Calu3 (cell line): ENCODE results near the gene ASCC2. TPM values are rescaled to one million over a fixed set of nuclear protein-coding genes. Genes with fewer than 3 reads are reported as not detected.
"Not testable (repeated sequence)": the region's sequence is repeated elsewhere in the genome, so short reads cannot be mapped to it uniquely, and the experiment has no call there.

ENCODE experiments used
- BruUV-seq: library from RNA; stranded (reverse); fragments of 400-500 nt; replicated peaks from 2 replicates; lab custom pipeline; 2021; lab: Mats Ljungman, UMichigan
- CTCF ChIA-PET: fragments of 300-600 bp; sonication (Branson Sonifier 250); formaldehyde crosslinking; loops from one replicate; lab custom pipeline; 2022; ENCODE audit warnings: antibody characterized with exemption; lab: Charles Lee
- DNase-seq: peaks from one replicate; pipeline ENCODE4 v3.0.0; 2022
- H3K27ac Mint-ChIP-seq: one replicate; pipeline ENCODE4 v1.8.0; 2022; ENCODE audit warnings: mixed read lengths; ENCODE audit not compliant: unreplicated experiment
- H3K27me3 Mint-ChIP-seq: one replicate; pipeline ENCODE4 v1.8.0; 2022; ENCODE audit warnings: mixed read lengths; ENCODE audit not compliant: unreplicated experiment
- H3K36me3 Mint-ChIP-seq: one replicate; pipeline ENCODE4 v1.8.0; 2022; ENCODE audit warnings: mild to moderate bottlenecking, moderate library complexity, mixed read lengths; ENCODE audit not compliant: insufficient read depth, unreplicated experiment
- H3K4me1 Mint-ChIP-seq: one replicate; pipeline ENCODE4 v1.8.0; 2022; ENCODE audit warnings: mild to moderate bottlenecking, low read depth, mixed read lengths; ENCODE audit not compliant: unreplicated experiment
- H3K4me3 Mint-ChIP-seq: one replicate; pipeline ENCODE4 v1.8.0; 2022; ENCODE audit warnings: mild to moderate bottlenecking, low read depth, moderate library complexity, mixed read lengths; ENCODE audit not compliant: unreplicated experiment
- H3K9me3 Mint-ChIP-seq: one replicate; pipeline ENCODE4 v1.8.0; 2022; ENCODE audit warnings: low read depth, mixed read lengths; ENCODE audit not compliant: unreplicated experiment
- intact Hi-C: fragments of 100-400 bp; cut with micrococcal nuclease; formaldehyde crosslinking; loops from one replicate; pipeline ENCODE4 v1.10.0; 2022; ENCODE audit not compliant: unreplicated experiment
- total RNA-seq: library from RNA; stranded (reverse); gene quantifications from 2 replicates; pipeline ENCODE4 v1.2.3, GENCODE V29; 2022
- TF ChIP-seq, protein P1 (sequence below): fragments of 200-600 bp; IDR thresholded peaks from one replicate; pipeline ENCODE4 v1.8.0; 2022; ENCODE audit warnings: antibody characterized with exemption; ENCODE audit not compliant: unreplicated experiment

The ASCC2 gene
- total RNA-seq, 1 experiment from 2014 or later = 62.6 TPM

DNA sequence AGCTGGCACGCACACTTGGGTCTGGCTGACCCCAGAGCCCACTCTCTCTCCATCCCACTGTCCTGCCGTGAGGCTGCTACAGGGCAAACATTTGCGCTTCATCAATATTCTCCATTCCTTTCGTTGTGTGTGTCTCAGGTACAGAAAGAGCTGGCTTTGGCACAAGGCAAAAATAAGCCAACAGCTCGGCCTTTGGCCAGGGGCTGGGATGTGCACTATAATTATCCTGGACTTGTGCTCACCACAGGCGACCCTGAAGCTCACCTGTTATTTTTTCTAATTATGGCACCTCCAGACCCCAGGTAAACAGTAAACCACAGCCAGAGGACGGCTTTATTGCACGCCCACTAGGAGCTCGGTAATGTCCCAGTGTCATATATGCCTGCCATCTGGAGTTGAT is 82.2 kb downstream of the ASCC2 start:
- no peak for DNase-seq
- intact Hi-C loops = no loop called here
- Mint-ChIP-seq H3K27me3 (no peaks in the 10 kb centered on the region), H3K4me3 (no peak overlapping the region), H3K36me3 (no peaks in the 10 kb centered on the region), H3K27ac (no peak overlapping the region), H3K4me1 (peaks cover under 1% of the 10 kb centered on the region), H3K9me3 (no peaks in the 10 kb centered on the region)
- no TSS peak for BruUV-seq
- CTCF ChIA-PET = no interaction called here
- TF ChIP-seq, protein P1, sequence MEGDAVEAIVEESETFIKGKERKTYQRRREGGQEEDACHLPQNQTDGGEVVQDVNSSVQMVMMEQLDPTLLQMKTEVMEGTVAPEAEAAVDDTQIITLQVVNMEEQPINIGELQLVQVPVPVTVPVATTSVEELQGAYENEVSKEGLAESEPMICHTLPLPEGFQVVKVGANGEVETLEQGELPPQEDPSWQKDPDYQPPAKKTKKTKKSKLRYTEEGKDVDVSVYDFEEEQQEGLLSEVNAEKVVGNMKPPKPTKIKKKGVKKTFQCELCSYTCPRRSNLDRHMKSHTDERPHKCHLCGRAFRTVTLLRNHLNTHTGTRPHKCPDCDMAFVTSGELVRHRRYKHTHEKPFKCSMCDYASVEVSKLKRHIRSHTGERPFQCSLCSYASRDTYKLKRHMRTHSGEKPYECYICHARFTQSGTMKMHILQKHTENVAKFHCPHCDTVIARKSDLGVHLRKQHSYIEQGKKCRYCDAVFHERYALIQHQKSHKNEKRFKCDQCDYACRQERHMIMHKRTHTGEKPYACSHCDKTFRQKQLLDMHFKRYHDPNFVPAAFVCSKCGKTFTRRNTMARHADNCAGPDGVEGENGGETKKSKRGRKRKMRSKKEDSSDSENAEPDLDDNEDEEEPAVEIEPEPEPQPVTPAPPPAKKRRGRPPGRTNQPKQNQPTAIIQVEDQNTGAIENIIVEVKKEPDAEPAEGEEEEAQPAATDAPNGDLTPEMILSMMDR = no peak

DNA sequence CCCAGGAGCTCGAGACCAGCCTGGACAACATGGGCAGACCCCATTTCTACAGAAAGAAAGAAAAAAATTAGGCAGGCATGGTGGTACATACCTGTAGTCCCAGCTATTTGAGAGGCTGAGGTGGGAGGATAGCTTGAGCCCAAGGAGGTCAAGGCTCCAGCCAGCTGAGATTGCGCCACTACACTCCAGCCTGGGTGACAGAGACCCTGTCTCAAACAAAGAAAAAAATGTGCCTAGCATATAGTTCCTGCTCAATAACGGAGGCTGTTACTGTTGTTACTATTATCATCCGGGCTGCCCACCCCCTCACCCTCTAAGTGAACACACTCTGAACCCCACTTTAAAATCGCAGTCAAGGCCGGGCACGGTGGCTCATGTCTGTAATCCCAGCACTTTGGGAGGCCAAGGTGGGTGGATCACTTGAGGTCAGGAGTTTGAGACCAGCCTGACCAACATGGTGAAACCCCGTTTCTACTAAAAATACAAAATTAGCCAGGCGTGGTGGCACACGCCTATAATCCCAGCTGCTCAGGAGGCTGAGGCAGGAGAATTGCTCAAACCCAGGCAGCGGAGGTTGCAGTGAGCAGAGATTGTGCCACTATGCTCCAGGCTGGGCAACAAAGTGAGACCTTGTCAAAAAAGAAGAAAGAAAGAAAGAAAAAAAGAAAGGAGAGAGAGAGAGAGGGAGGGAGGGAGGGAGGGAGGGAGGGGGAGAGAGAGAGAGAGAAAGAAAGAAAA is 83.2 kb downstream of the ASCC2 start:
- intact Hi-C loops, H3K4me3 Mint-ChIP-seq, BruUV-seq, H3K27ac Mint-ChIP-seq, H3K27me3 Mint-ChIP-seq, H3K9me3 Mint-ChIP-seq, CTCF ChIA-PET, H3K36me3 Mint-ChIP-seq, DNase-seq, H3K4me1 Mint-ChIP-seq: not testable (repeated sequence)

DNA sequence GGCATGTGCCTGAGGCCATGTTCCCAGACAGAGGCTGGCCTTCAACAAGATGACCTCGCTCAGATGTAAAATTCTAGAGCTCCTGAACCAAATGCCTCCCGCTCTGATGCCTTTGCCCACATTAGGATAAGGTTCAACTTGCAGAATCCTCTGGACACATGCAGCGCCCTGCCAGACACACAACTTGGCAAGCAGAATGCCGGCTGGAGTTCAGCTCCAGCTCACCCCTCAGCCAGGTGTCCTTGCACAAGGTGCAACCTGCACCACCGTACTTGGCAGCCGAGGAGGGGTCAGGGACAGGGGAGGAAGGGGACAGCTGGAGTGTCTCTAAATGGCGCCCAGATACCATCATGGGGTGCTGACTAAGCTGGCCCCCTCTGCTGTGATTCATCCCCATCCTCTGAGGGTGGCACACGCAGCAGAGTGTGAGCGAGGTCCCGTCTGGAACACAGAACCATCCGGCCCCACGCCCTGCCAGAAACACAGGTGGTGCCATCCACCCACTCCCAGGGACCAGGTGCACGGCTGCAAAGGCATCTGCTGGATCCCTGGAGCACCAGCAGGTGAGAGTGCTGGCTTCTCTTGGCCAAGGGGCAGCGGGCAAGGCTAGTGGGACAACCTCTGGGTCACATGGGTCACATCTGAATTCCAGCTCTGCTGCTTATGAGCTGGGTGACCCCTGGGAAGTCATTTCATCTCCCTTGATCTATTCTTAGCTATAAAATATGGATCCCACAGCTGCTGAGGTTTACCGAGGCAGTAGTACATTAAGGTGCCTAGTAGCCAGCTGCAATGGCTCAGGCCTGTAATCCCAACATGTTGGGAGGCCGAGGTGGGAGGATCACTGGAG is 84.0 kb downstream of the ASCC2 start:
- Mint-ChIP-seq H3K4me1 (peaks cover 9% of the 10 kb centered on the region), H3K9me3 (no peaks in the 10 kb centered on the region), H3K36me3 (no peaks in the 10 kb centered on the region), H3K27ac (no peak overlapping the region), H3K4me3 (no peak overlapping the region), H3K27me3 (no peaks in the 10 kb centered on the region)
- no peak for DNase-seq
- no TSS peak for BruUV-seq
- intact Hi-C loops = no loop called here
- CTCF ChIA-PET = no interaction called here
- TF ChIP-seq, protein P1 = no peak

DNA sequence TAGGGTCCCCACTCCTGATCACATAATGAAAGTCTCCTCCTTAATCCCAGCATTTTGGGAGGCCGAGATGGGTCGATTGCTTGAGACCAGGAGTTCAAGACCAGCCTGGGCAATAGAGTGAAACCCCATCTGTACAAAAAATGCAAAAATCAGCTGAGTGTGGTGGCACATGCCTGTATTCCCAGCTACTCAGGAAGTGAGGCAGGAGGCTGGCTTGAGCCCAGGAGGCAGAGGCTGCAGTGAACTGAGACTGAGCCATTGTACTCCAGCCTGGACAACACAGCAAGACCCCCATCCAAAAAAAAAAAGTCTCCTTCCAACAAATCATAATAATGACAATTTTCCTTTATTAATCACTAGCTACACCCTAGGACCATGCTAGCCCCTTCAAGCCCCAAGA is 86.4 kb downstream of the ASCC2 start:
- peaks cover 9% of the 10 kb centered on the region for H3K4me1 Mint-ChIP-seq
- CTCF ChIA-PET = no interaction called here

More for the DNA sequence above, 86.4 kb downstream of the ASCC2 start:
- TF ChIP-seq, protein P1 = no peak
- no peak overlapping the region for H3K27ac Mint-ChIP-seq
- H3K4me3 Mint-ChIP-seq = no peak overlapping the region
- no peaks in the 10 kb centered on the region for H3K27me3 Mint-ChIP-seq
- no peaks in the 10 kb centered on the region for H3K9me3 Mint-ChIP-seq
- DNase-seq = no peak
- no TSS peak for BruUV-seq
- intact Hi-C loops = no loop called here
- peaks cover 5% of the 10 kb centered on the region for H3K36me3 Mint-ChIP-seq
